Suprapubic skin (tissue), 4 donors: ENCODE measurements around the gene OOSP1.

Experiments
- CTCF ChIP-seq, 2 donors: fragments of 200-600 bp in 1 of 2; fragments of 450-650 bp in 1 of 2; sonication (generic) in 1 of 2; IDR thresholded peaks; one replicate each; pipeline ENCODE4 v1.5.1; 2016 to 2019; ENCODE audit warnings: antibody characterized with exemption in 2 of 2, mild to moderate bottlenecking in 1 of 2, moderate library complexity in 1 of 2
- EP300 ChIP-seq: sonication (generic); formaldehyde crosslinking; IDR thresholded peaks from one replicate; pipeline ENCODE4 v1.6.1; 2017; ENCODE audit warnings: antibody characterized with exemption
- POLR2A ChIP-seq, 2 donors: fragments of 450-650 bp; IDR thresholded peaks; one replicate each; pipeline ENCODE4 v1.6.1; 2017; ENCODE audit warnings: antibody characterized with exemption in 2 of 2, mild to moderate bottlenecking in 2 of 2, moderate library complexity in 2 of 2
- POLR2AphosphoS5 ChIP-seq, 3 donors: sonication (generic); formaldehyde crosslinking; IDR thresholded peaks; one replicate each; pipeline ENCODE4 v1.6.1; 2017; ENCODE audit warnings: antibody characterized with exemption in 3 of 3

DNA sequence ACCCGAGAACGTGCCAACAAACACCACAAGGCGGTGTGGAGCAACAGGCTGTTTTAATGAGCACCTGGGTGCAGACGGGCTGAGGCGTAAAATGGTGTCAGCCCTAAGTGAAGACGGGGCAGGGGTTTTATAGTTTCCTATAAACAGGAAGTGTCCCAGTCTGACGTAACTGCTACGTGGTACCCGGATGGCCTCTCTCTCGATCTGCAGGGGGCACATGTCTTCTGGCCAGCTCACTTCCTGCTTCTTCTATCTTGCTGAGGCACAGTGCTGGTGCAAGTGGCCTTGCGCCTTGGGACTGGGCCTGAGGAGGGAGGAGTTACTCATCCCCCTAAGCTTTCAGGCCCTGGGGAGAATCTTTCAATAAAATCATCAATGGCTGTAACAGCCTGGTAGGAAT is 38.7 kb upstream of the OOSP1 start:
- TF ChIP-seq CTCF (IDR thresholded peaks at IDR 0.05) (no peak), EP300 (no peak), POLR2A (IDR thresholded peaks at IDR 0.05) (no peak), POLR2AphosphoS5 (IDR thresholded peaks at IDR 0.05) (no peak)
